Neural progenitor cell (in vitro differentiated cells): Measurements from ENCODE around the gene DUOXA2. TPM values are rescaled to one million over a fixed set of nuclear protein-coding genes. Genes with fewer than 3 reads are reported as not detected.

Source experiments
- DNase-seq: peaks from one replicate; pipeline ENCODE4 v3.0.0-alpha.2; 2016; ENCODE audit warnings: low spot score
- H2AFZ ChIP-seq: fragments of 200-600 bp; sonication (generic); replicated peaks from 2 replicates; pipeline ENCODE4 v1.6.1; 2016; ENCODE audit warnings: antibody characterized with exemption
- H3F3A ChIP-seq: fragments of 200-600 bp; sonication (generic); 2 replicates; pipeline ENCODE4 v1.6.1; 2016; ENCODE audit warnings: antibody characterized with exemption, low read depth
- H3K27ac ChIP-seq: fragments of 200-600 bp; sonication (generic); 2 replicates; pipeline ENCODE4 v1.5.1; 2016; ENCODE audit warnings: mild to moderate bottlenecking
- H3K27me3 ChIP-seq: fragments of 200-600 bp; sonication (generic); 2 replicates; pipeline ENCODE4 v1.6.1; 2016; ENCODE audit warnings: mild to moderate bottlenecking, moderate library complexity
- H3K36me3 ChIP-seq: fragments of 200-600 bp; sonication (generic); 2 replicates; pipeline ENCODE4 v1.5.1; 2016
- H3K4me1 ChIP-seq: fragments of 200-600 bp; sonication (generic); 2 replicates; pipeline ENCODE4 v1.6.1; 2016; ENCODE audit warnings: mixed run types
- H3K4me2 ChIP-seq: fragments of 200-600 bp; sonication (generic); 2 replicates; pipeline ENCODE4 v1.6.1; 2016
- H3K4me3 ChIP-seq: fragments of 200-600 bp; sonication (generic); 2 replicates; pipeline ENCODE4 v1.5.1; 2016
- H3K79me2 ChIP-seq: fragments of 200-600 bp; sonication (generic); 2 replicates; pipeline ENCODE4 v1.6.1; 2016; ENCODE audit warnings: low read depth
- H3K9ac ChIP-seq: fragments of 200-600 bp; sonication (generic); 2 replicates; pipeline ENCODE4 v1.6.1; 2016
- H3K9me3 ChIP-seq: fragments of 200-600 bp; sonication (generic); 2 replicates; pipeline ENCODE4 v1.5.1; 2016; ENCODE audit warnings: low read depth
- H4K20me1 ChIP-seq: fragments of 200-600 bp; sonication (generic); 2 replicates; pipeline ENCODE4 v1.6.1; 2016; ENCODE audit warnings: low read depth
- H3K27ac Mint-ChIP-seq: 3 replicates; pipeline ENCODE4 v1.8.0; 2021; ENCODE audit warnings: mixed read lengths
- H3K27me3 Mint-ChIP-seq: 2 replicates; pipeline ENCODE4 v1.8.0; 2022; ENCODE audit warnings: low read depth, mild to moderate bottlenecking, inconsistent platforms, moderate library complexity, mixed read lengths; ENCODE audit not compliant: insufficient read depth
- H3K36me3 Mint-ChIP-seq: 3 replicates; pipeline ENCODE4 v1.8.0; 2021; ENCODE audit warnings: mixed read lengths
- H3K4me1 Mint-ChIP-seq: 3 replicates; pipeline ENCODE4 v1.8.0; 2021; ENCODE audit warnings: mixed read lengths
- H3K4me3 Mint-ChIP-seq: 3 replicates; pipeline ENCODE4 v1.8.0; 2021; ENCODE audit warnings: mild to moderate bottlenecking, moderate library complexity, mixed read lengths
- H3K9me3 Mint-ChIP-seq: 3 replicates; pipeline ENCODE4 v1.8.0; 2020; ENCODE audit warnings: mixed read lengths
- CTCF ChIP-seq: fragments of 200-600 bp; sonication (generic); IDR thresholded peaks from 2 replicates; pipeline ENCODE4 v1.5.1; 2017; ENCODE audit warnings: antibody characterized with exemption, mild to moderate bottlenecking
- EZH2 ChIP-seq: fragments of 200-600 bp; sonication (generic); IDR thresholded peaks from 2 replicates; pipeline ENCODE4 v1.6.1; 2017; ENCODE audit warnings: antibody characterized with exemption, mild to moderate bottlenecking, moderate library complexity
- EZH2phosphoT487 ChIP-seq: fragments of 200-600 bp; sonication (generic); IDR thresholded peaks from 2 replicates; pipeline ENCODE4 v1.6.1; 2017; ENCODE audit warnings: antibody characterized with exemption
- total RNA-seq: library from RNA; depleted of rRNA; stranded (reverse); fragments of >200 nt; gene quantifications from 2 replicates; pipeline ENCODE4 v1.2.3, GENCODE V29; 2015; ENCODE audit warnings: low replicate concordance

DUOXA2 gene
- total RNA-seq, 1 donor from 2014 or later, result not detected

DNA sequence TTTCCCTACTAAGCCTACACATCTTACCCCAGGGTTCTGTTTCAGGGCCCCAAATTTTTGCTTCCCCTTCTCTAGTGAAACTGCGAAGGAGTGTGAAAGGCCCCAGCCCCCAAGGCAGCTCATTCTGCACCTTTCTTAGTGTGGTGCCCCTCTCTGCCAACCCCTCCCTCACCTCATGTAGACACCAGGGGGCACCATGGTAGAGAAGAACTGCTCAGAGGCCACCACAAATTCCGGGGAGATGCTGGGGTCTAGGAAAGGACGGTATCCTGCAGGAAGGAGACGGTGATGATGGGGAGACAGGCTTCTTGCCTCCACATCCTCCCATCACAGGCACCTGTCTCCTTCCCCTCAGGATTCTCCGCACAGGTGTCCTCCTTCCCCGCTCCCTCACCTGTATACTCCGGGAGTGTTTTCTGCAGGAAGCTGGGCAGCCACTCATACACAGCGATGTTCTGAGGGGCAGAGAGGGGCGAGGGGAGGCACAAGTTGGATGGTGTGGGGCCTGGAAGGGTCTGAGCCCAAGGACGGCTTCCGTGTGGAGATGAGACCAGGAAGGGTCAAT lies 3.8 kb upstream of the DUOXA2 start:
- no peaks in the 10 kb centered on the region for H3K79me2 ChIP-seq
- peak; percentile 25 for DNase-seq
- Mint-ChIP-seq H3K9me3 (peaks cover 2% of the 10 kb centered on the region), H3K36me3 (no peaks in the 10 kb centered on the region), H3K4me3 (peak overlapping the region; percentile 50), H3K4me1 (peaks cover 16% of the 10 kb centered on the region), H3K27me3 (peaks cover 63% of the 10 kb centered on the region), H3K27ac (no peak overlapping the region)
- H3K36me3 ChIP-seq, result no peaks in the 10 kb centered on the region
- H3K27ac ChIP-seq, result no peak overlapping the region
- H3K4me2 ChIP-seq, result no peak overlapping the region
- H3K4me3 ChIP-seq, result no peak overlapping the region
- no peaks in the 10 kb centered on the region for H3K4me1 ChIP-seq
- H3F3A ChIP-seq, result no peaks in the 10 kb centered on the region
- peak; percentile 25 for TF ChIP-seq CTCF
- TF ChIP-seq EZH2phosphoT487, result no peak
- no peak overlapping the region for H2AFZ ChIP-seq
- H3K27me3 ChIP-seq, result peaks cover 84% of the 10 kb centered on the region
- H4K20me1 ChIP-seq, result peaks cover 27% of the 10 kb centered on the region
- no peaks in the 10 kb centered on the region for H3K9me3 ChIP-seq
- H3K9ac ChIP-seq, result no peak overlapping the region

- peak overlapping the region; percentile 65 for H3K4me2 ChIP-seq
- H3K9me3 ChIP-seq, result no peaks in the 10 kb centered on the region
- no peak overlapping the region for H3K4me3 ChIP-seq
- peaks cover 27% of the 10 kb centered on the region for H4K20me1 ChIP-seq
- Mint-ChIP-seq H3K36me3 (no peaks in the 10 kb centered on the region), H3K27ac (no peak overlapping the region), H3K4me1 (peaks cover 16% of the 10 kb centered on the region), H3K4me3 (peak overlapping the region; percentile 59), H3K27me3 (peaks cover 74% of the 10 kb centered on the region), H3K9me3 (peaks cover 4% of the 10 kb centered on the region)
- no peaks in the 10 kb centered on the region for H3F3A ChIP-seq
- no peaks in the 10 kb centered on the region for H3K4me1 ChIP-seq
- H3K79me2 ChIP-seq, result no peaks in the 10 kb centered on the region
- H3K27me3 ChIP-seq, result peaks cover 91% of the 10 kb centered on the region
- H3K9ac ChIP-seq, result no peak overlapping the region
- TF ChIP-seq EZH2phosphoT487, result no peak
- TF ChIP-seq EZH2, result no peak
- TF ChIP-seq CTCF, result peak; percentile 12
- peak; percentile 35 for DNase-seq
- no peak overlapping the region for H2AFZ ChIP-seq
- no peak overlapping the region for H3K27ac ChIP-seq
- no peaks in the 10 kb centered on the region for H3K36me3 ChIP-seq
Measured at GRCh38 chr15:45111390-45112142, 2.6 kb upstream of the DUOXA2 start.

DNA sequence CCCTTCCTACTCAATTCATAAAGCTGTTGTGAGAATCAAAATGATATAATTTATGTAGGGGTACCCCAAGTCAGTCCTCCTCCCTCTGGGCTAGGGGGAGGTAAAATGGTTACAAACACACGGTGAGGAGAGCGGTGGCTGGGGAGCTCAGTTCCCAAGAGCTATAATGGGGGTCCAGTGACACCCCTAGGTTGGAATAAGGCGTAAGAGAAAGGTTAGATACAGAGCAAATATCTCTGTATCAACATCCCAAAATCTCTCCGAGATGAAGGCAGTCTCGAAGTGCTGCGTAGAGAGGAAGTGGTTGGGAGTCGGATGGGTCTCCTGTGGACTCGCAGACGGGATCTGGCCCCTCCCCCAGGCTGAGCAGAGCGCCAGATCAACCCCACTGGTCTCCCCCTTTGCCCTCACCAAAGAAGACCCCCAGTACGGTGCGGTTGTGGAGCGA lies 2.0 kb upstream of the DUOXA2 start:
- Histone ChIP-seq H3K27me3 (peaks cover 91% of the 10 kb centered on the region), H3F3A (no peaks in the 10 kb centered on the region), H3K27ac (no peak overlapping the region), H3K9ac (no peak overlapping the region), H3K4me1 (no peaks in the 10 kb centered on the region), H2AFZ (peak overlapping the region; percentile 9), H4K20me1 (peaks cover 27% of the 10 kb centered on the region), H3K4me2 (peak overlapping the region; percentile 65), H3K36me3 (no peaks in the 10 kb centered on the region), H3K4me3 (peak overlapping the region; percentile 13), H3K9me3 (no peaks in the 10 kb centered on the region), H3K79me2 (no peaks in the 10 kb centered on the region)
- peaks cover 4% of the 10 kb centered on the region for H3K9me3 Mint-ChIP-seq
- H3K4me3 Mint-ChIP-seq, result peak overlapping the region; percentile 59
- H3K4me1 Mint-ChIP-seq, result peaks cover 16% of the 10 kb centered on the region
- no peaks in the 10 kb centered on the region for H3K36me3 Mint-ChIP-seq
- TF ChIP-seq EZH2phosphoT487 (peak; percentile 19), CTCF (no peak), EZH2 (no peak)
- no peak for DNase-seq
- no peak overlapping the region for H3K27ac Mint-ChIP-seq
- peaks cover 79% of the 10 kb centered on the region for H3K27me3 Mint-ChIP-seq
